ENCODE data around the gene KCNQ1. TPM values are rescaled to one million over a fixed set of nuclear protein-coding genes. Genes with fewer than 3 reads are reported as not detected.
A peak's percentile ranks its signal among the peaks of the same experiment; 100 is the strongest.

The KCNQ1 gene
- polyA plus RNA-seq, 1 donor (not counting 4 experiments of a cell fraction or from before 2014, with no cell fraction given): not detected

- DNase-seq (ENCODE audit: low read depth, low spot score) (no peak), FAIRE-seq (no peak)
- no peak overlapping the region for H3K27ac ChIP-seq (ENCODE audit: control insufficient read depth, insufficient read depth, low read length)
- no peaks in the 10 kb centered on the region for H3K79me2 ChIP-seq (ENCODE audit: control insufficient read depth, insufficient read depth, low read length)
- H3K4me2 ChIP-seq (ENCODE audit: control insufficient read depth, extremely low read depth, insufficient read depth, low read depth, low read length): no peak overlapping the region
- TF ChIP-seq CTCF (optimal IDR thresholded peaks at IDR 0.05 in 1 of 3, IDR thresholded peaks at IDR 0.05 in 1 of 3, conservative IDR thresholded peaks at IDR 0.05 in 1 of 3; ENCODE audit: extremely low read depth in 1 of 3, insufficient read depth in 2 of 3, low read length in 3 of 3) (no peak), EZH2 (IDR thresholded peaks at IDR 0.05; ENCODE audit: low read length) (no peak)
- dilution Hi-C loops (cut with MboI; ENCODE audit: extremely low pct_ligation_motif_present, low sequenced_read_pairs): no loop called here
- no peaks in the 10 kb centered on the region for H4K20me1 ChIP-seq (ENCODE audit: control insufficient read depth, extremely low read depth, insufficient read depth, low read length)
- no peak overlapping the region for H3K4me3 ChIP-seq (ENCODE audit: control insufficient read depth in 2 of 3, extremely low read depth in 1 of 3, insufficient read depth in 2 of 3, low read depth in 1 of 3, low read length in 3 of 3)
- no peaks in the 10 kb centered on the region for H3K36me3 ChIP-seq (ENCODE audit: control insufficient read depth in 2 of 2, extremely low read depth in 1 of 2, insufficient read depth in 2 of 2, low read length in 2 of 2)
- no peaks in the 10 kb centered on the region for H3K9me3 ChIP-seq (ENCODE audit: control insufficient read depth, low read depth, low read length)
- H3K4me1 ChIP-seq (ENCODE audit: control insufficient read depth, extremely low read depth, insufficient read depth, low read length): no peaks in the 10 kb centered on the region
- H3K27me3 ChIP-seq (ENCODE audit: control insufficient read depth, extremely low read depth, insufficient read depth, low read length): peaks cover 3% of the 10 kb centered on the region
- H3K9ac ChIP-seq (ENCODE audit: control insufficient read depth, extremely low read depth, insufficient read depth, low read length): no peak overlapping the region
- no peak overlapping the region for H2AFZ ChIP-seq (ENCODE audit: control insufficient read depth, low read length)
- no peaks in the 10 kb centered on the region for H3K9me1 ChIP-seq (ENCODE audit: control insufficient read depth, extremely low read depth, insufficient read depth, low read length)
These were observed 17.0 kb upstream of the KCNQ1 start for GRCh38 chr11:2427721-2428321.

GRCh38 chr11:2428322-2428795 is 16.4 kb upstream of the KCNQ1 start:
- Histone ChIP-seq H3K4me3 (ENCODE audit: control insufficient read depth in 2 of 3, extremely low read depth in 1 of 3, insufficient read depth in 2 of 3, low read depth in 1 of 3, low read length in 3 of 3) (no peak overlapping the region), H3K9ac (ENCODE audit: control insufficient read depth, extremely low read depth, insufficient read depth, low read length) (no peak overlapping the region), H3K4me1 (ENCODE audit: control insufficient read depth, extremely low read depth, insufficient read depth, low read length) (no peaks in the 10 kb centered on the region), H3K9me3 (ENCODE audit: control insufficient read depth, low read depth, low read length) (no peaks in the 10 kb centered on the region), H3K27ac (ENCODE audit: control insufficient read depth, insufficient read depth, low read length) (no peak overlapping the region), H4K20me1 (ENCODE audit: control insufficient read depth, extremely low read depth, insufficient read depth, low read length) (no peaks in the 10 kb centered on the region), H2AFZ (ENCODE audit: control insufficient read depth, low read length) (no peak overlapping the region), H3K79me2 (ENCODE audit: control insufficient read depth, insufficient read depth, low read length) (no peaks in the 10 kb centered on the region), H3K36me3 (ENCODE audit: control insufficient read depth in 2 of 2, extremely low read depth in 1 of 2, insufficient read depth in 2 of 2, low read length in 2 of 2) (no peaks in the 10 kb centered on the region), H3K27me3 (ENCODE audit: control insufficient read depth, extremely low read depth, insufficient read depth, low read length) (peaks cover 3% of the 10 kb centered on the region), H3K9me1 (ENCODE audit: control insufficient read depth, extremely low read depth, insufficient read depth, low read length) (no peaks in the 10 kb centered on the region), H3K4me2 (ENCODE audit: control insufficient read depth, extremely low read depth, insufficient read depth, low read depth, low read length) (no peak overlapping the region)
- TF ChIP-seq EZH2 (IDR thresholded peaks at IDR 0.05; ENCODE audit: low read length) (no peak), CTCF (optimal IDR thresholded peaks at IDR 0.05 in 1 of 3, IDR thresholded peaks at IDR 0.05 in 1 of 3, conservative IDR thresholded peaks at IDR 0.05 in 1 of 3; ENCODE audit: extremely low read depth in 1 of 3, insufficient read depth in 2 of 3, low read length in 3 of 3) (peak; percentile 93 to 96 (median 94))
- dilution Hi-C loops (cut with MboI; ENCODE audit: extremely low pct_ligation_motif_present, low sequenced_read_pairs): no loop called here
- no peak for DNase-seq (ENCODE audit: low read depth, low spot score)
- no peak for FAIRE-seq

All from keratinocyte (primary cell).